GM18870 (cell line): ENCODE measurements around the gene SPON2.

ENCODE experiments used
- ATAC-seq: cut with Tn5 transposase; IDR thresholded peaks from one replicate; pipeline ENCODE4 v1.9.1; 2021; ENCODE audit warnings: moderate library complexity; ENCODE audit not compliant: unreplicated experiment

SPON2 gene

DNA sequence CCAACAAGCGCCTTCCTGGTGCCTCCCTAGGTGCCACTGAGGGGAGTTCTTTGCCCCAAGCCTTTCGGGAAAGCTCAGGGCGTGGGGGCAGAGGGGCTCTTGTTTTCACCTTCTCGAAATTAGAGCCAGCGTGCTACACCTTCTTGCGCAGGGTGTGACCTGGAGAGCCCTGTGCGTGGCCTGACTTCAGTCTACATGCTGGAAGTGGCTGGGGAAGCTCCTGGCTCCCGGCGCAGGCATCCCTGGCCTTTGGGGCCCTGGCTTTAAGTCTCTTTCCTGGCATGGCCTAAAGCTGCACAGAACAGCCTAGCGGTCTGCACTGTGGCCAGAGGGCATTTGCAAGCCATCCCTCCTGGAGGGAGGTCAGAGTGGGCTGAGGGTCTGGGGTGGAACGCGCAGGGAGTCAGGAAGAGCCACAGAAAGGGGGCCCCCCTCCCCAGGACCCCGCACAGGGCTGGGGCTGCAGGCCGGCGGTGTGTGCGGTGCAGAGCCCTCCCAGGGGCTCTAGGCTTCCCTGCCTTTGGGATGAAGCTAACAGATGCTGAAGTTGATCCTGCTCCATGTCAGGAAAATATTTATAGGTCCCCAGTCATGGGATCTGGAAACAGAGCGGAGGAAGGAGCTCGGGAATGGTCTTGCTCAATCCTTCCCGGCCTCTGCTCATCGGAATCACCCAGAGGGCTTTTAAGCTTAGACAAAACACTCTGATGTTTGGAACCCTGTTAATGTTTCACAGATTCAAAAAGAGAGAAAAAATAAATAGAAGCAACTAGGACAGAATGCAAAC, 781 bp upstream of the SPON2 start:
- no peak for ATAC-seq

- no peak for ATAC-seq
Observed at GRCh38 chr4:1171311-1172227, 814 bp downstream of the SPON2 start.

- no peak for ATAC-seq
Observed at GRCh38 chr4:1170976-1171310, 1.4 kb downstream of the SPON2 start.

DNA sequence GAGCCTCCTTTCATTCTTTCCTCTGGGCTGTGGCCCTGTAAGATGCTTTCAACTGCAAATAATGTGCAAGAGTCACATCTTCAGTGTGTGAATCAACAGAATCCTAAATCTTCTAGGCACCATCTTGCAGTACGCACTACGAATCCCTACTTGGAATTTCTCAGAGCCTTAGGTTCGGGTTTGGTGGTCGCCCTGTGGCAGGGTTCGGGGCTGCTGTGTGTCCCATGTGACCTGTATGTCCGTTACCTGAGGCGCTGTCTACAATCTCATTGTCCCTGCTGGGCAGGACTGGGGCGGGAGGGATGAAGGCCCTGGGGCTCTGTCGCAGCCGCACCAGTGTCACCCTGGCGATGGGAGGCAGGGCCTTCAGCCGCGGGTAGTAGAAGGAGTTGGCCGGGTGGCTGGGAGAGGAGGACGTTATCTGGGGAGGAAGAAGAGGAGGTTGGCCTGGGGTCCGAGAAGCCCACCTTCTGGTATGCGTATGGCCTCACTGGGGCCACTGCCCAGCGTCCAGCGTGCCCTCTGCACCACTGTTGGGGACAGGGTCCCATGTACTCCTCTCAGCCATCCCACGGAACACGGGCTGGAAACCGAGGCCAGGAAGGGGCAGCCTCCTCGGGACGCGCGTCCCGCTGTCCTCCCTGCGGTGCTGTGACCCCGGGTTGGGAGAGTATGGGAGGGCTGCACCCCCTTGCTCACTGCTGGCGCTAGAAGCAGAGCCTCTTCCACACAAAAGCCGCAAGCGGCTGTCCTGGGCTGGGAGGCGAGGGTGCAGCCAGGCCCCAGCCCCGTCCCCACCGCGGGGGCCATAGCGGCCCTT, 2.0 kb downstream of the SPON2 start:
- ATAC-seq = no peak

GRCh38 chr4:1169691-1170096, 2.7 kb downstream of the SPON2 start:
- ATAC-seq = no peak

DNA sequence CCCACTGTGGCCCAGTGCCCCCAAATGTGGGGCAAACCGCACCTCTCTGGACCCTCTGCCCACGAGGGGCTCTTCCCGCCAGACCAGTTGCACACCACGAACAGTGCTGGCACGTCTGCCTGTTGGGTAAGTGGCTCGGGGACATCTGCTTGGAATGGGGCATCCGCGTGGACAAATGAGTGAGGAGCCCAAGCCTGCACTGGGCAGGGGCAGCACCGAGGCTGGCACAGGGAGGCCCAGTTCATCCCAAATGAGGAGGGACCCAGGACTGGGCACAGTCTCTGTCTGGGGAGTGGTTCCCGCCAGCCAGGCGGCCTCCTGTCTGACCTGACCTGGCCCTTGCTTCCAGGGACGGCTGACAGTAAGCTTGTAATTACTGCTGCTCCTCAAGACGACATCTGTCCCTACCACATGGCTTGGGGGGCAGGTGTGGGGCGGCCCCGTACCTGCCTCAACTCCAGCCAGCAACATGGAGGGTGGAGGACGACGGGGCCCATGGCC, 3.2 kb downstream of the SPON2 start:
- ATAC-seq = no peak

DNA sequence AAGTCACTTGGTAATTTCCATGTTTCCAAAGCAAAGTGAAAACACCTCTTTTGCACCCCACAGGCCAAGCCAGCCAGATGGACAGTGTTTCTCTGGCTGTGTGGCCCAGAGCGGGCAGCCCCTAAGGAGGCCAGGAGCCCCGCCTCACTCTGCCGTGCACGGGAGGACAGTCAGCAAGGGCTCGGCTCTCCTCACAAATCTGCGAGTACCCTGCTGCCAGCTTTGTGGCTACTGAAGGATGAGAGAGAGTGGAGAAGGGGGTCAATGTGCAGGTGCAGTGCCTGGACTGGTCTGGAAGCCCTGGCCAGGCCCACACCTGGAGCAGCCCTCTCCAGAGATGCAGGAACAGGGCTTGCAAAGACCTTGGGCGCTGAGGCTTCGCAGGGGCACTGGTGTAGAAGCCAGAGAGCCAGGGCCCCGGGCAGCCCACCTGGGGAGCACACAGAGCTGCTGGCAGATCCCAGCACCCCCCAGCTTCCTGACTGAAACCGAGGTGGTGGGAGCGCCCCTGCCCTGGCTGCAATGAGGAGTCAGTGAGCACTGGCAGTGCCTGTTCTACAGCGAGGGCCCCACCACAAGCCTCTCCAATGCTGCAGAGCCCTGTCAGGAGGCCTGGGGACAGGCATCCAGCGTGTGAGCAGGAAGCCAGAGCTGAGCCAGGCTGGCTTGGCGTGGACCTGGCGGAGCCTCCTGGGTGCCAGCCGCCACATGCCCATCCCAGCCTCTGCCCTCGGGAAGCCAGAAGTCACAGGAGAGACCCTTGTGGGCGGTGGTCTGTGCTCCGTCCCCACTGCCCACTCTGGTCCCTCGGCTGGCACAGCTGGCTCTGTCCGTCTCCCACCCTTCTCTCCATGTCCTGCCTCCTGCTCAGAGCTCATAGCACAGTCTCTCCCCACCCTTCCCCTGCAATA, 3.9 kb downstream of the SPON2 start:
- ATAC-seq = no peak

- ATAC-seq = peak; percentile 83
Observed at GRCh38 chr4:1167244-1167949, 5.0 kb downstream of the SPON2 start.

GRCh38 chr4:1166509-1167243, 5.7 kb downstream of the SPON2 start:
- ATAC-seq = no peak

DNA sequence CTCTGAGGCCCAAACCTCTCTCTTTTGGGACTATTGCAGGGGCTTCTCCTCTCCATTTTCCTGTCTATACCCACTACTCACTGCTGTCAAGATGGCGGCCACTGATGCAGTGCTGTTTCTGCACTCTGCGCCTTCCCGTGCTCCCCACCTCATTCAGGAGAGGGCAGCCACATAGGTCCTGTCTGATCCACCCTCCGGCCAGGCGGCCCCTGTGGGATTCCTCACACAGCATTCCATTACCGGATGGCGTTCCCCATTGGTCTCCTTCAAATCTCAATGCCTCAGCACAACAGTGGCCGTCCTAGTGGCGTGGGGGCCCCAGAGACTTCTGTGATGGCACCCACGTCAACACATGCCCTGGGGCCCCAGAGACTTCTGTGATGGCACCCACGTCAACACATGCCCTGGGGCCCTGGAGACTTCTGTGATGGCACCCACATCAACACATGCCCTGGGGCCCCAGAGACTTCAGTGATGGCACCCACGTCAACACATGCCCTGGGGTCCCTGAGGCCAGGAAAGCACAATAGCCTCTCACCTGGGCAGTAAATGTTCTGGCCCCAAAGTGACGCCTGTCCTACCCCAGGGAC, 7.3 kb downstream of the SPON2 start:
- no peak for ATAC-seq

DNA sequence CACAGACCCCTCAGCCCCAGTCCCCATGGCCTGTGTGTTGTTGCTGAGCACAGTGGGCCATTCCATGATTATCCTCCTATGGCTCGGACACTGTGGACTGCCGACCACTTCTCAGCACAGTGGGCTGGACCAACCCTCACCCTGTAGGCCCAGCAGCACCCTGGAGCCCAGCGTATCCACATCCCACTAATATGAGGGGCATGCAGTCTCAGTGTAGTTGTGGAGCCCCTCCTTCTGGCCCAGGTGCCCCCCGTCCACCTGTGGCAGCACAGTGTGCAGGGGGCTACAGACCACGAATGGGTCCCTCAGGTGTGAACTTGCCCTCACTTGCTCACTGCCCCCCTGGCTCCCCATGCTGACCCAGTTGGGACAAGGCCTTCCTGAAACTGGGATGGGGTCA, 7.9 kb downstream of the SPON2 start:
- ATAC-seq = no peak

DNA sequence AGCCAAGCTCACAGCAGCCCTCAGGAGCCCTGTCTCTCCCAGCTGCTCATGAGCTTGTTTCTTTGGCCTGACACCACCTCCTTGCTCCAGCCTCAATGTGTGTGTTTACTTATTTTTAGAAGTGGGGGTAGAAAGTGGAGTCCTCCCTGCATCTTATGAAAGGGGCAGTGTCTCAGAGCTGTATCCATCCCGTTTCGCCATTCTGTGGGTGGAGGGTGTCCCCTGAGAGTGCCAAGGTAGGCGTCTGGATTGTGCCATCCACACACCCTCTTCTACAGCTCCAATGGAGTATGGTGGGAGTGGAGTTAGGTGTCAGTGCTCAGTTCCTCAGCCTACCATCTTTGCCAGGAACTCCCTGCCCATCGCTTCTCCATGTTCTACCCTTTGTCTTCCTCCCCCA, 8.3 kb downstream of the SPON2 start:
- no peak for ATAC-seq

GRCh38 chr4:1160351-1160750, 12.0 kb downstream of the SPON2 start:
- ATAC-seq = no peak

GRCh38 chr4:1156069-1156468, 16.3 kb downstream of the SPON2 start:
- no peak for ATAC-seq

DNA sequence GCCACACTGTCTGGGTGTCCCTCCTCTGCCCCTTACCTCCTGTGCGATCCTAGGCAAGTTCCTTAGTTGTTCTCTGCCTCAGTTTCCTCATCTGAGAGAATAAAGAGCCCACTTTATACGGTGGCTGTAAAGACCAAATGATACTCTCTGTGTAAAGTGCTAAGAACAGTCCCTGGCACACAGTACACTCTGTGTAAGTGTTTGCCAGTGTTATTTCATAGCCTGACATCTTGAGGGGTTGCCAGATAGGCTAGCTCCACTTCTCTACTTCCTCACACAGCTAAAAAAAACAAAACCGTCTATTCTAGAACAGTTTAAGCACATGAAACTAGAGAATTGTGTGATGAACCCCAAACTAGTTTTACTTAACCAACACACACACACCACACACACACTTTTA, 17.1 kb downstream of the SPON2 start:
- ATAC-seq = no peak

- no peak for ATAC-seq
Observed at GRCh38 chr4:1154523-1155182, 17.7 kb downstream of the SPON2 start.

DNA sequence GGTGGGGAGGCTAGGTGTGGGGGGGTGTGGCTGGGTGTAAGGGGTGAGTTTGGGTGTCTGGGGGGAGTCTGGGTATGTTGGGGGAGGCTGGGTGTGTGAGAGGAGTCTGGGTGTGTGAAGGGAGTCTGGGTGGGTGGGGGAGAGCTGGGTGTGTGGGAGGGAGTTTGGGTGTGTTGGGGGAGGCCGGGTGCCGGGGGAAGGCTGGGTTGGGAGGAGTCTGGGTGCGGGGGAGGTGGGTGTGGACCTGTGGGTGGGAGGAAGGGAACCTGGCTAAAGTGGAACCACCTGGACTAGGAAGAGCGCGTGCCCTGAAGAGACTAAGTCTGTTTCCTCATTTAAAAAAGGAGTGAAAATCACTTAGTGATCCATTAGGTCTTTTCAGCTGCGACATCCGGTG, 18.3 kb downstream of the SPON2 start:
- ATAC-seq = no peak

GRCh38 chr4:1153567-1154090, 18.8 kb downstream of the SPON2 start:
- ATAC-seq = no peak
